NCI-H2029 treated with DMSO at 0.1 percent for 48 hours (cell line): ENCODE data around the gene CARD10.
"Not testable (repeated sequence)": the region's sequence is repeated elsewhere in the genome, so short reads cannot be mapped to it uniquely, and the experiment has no call there.

ENCODE experiments used
- DNase-seq: peaks from one replicate; lab custom pipeline; 2025; lab: John Stamatoyannopoulos, UW

CARD10 gene

GRCh38 chr22:37553725-37554124, 34.5 kb upstream of the CARD10 start:
- no peak for DNase-seq

GRCh38 chr22:37552524-37553163, 33.4 kb upstream of the CARD10 start:
- no peak for DNase-seq

GRCh38 chr22:37551981-37552380, 32.8 kb upstream of the CARD10 start:
- DNase-seq, result no peak

- DNase-seq, result not testable (repeated sequence)
These were observed 31.7 kb upstream of the CARD10 start for GRCh38 chr22:37550921-37551320.

- DNase-seq, result no peak
These were observed 30.5 kb upstream of the CARD10 start for GRCh38 chr22:37549704-37550059.

- DNase-seq, result no peak
These were observed 28.1 kb upstream of the CARD10 start for GRCh38 chr22:37547251-37547741.

- DNase-seq, result no peak
These were observed 27.4 kb upstream of the CARD10 start for GRCh38 chr22:37546437-37547250.

- no peak for DNase-seq
These were observed 26.7 kb upstream of the CARD10 start for GRCh38 chr22:37545703-37546436.

GRCh38 chr22:37544955-37545702, 25.9 kb upstream of the CARD10 start:
- no peak for DNase-seq

GRCh38 chr22:37542959-37543358, 23.7 kb upstream of the CARD10 start:
- no peak for DNase-seq

- not testable (repeated sequence) for DNase-seq
These were observed 23.2 kb upstream of the CARD10 start for GRCh38 chr22:37542416-37542815.

GRCh38 chr22:37539790-37540189, 20.6 kb upstream of the CARD10 start:
- not testable (repeated sequence) for DNase-seq

GRCh38 chr22:37538590-37539357, 19.6 kb upstream of the CARD10 start:
- DNase-seq, result peak; percentile 50

GRCh38 chr22:37535159-37535558, 15.9 kb upstream of the CARD10 start:
- no peak for DNase-seq

GRCh38 chr22:37534445-37534844, 15.2 kb upstream of the CARD10 start:
- DNase-seq, result no peak

GRCh38 chr22:37533995-37534394, 14.8 kb upstream of the CARD10 start:
- DNase-seq, result peak; percentile 11

GRCh38 chr22:37529652-37530345, 10.6 kb upstream of the CARD10 start:
- DNase-seq, result peak; percentile 52

- DNase-seq, result not testable (repeated sequence)
These were observed 8.7 kb upstream of the CARD10 start for GRCh38 chr22:37527952-37528351.

- not testable (repeated sequence) for DNase-seq
These were observed 8.0 kb upstream of the CARD10 start for GRCh38 chr22:37527081-37527752.

GRCh38 chr22:37526376-37526775, 7.2 kb upstream of the CARD10 start:
- no peak for DNase-seq
